PC-3 (cell line): ENCODE measurements around the gene IDE. TPM values are rescaled to one million over a fixed set of nuclear protein-coding genes. Genes with fewer than 3 reads are reported as not detected.
"Not testable (repeated sequence)": the region's sequence is repeated elsewhere in the genome, so short reads cannot be mapped to it uniquely, and the experiment has no call there.

Source experiments
- ATAC-seq: fragments of 200-7000 bp; cut with Tn5 transposase; 2 replicates; pipeline ENCODE4 v1.9.1; 2020; ENCODE audit warnings: mild to moderate bottlenecking, moderate library complexity
- BruUV-seq: library from RNA; stranded (reverse); fragments of 400-500 nt; replicated peaks from 2 replicates; lab custom pipeline; 2021; lab: Mats Ljungman, UMichigan
- CTCF ChIA-PET: fragments of 300-600 bp; sonication (Branson Sonifier 250); formaldehyde crosslinking; loops from one replicate; lab custom pipeline; 2022; ENCODE audit warnings: antibody characterized with exemption; lab: Charles Lee
- POLR2A ChIA-PET: fragments of 300-600 bp; sonication (Branson Sonifier 250); formaldehyde crosslinking; loops from one replicate; lab custom pipeline; 2022; ENCODE audit warnings: antibody characterized with exemption; ENCODE audit not compliant: unreplicated experiment; lab: Charles Lee
- DNase-seq: peaks from one replicate; pipeline ENCODE4 v3.0.0-alpha.2; 2015
- H2AFZ ChIP-seq: fragments of 300-600 bp; sonication (generic); 2 replicates; pipeline ENCODE4 v1.6.0; 2016; ENCODE audit warnings: antibody characterized with exemption, low read length
- H3F3A ChIP-seq: fragments of 300-600 bp; sonication (generic); one replicate; pipeline ENCODE4 v1.6.0; 2017; ENCODE audit warnings: antibody characterized with exemption, low read length, control low read depth, mild to moderate bottlenecking; ENCODE audit not compliant: unreplicated experiment
- H3K27ac ChIP-seq: fragments of 300-600 bp; sonication (generic); 2 replicates; pipeline ENCODE4 v1.5.1; 2016; ENCODE audit warnings: mild to moderate bottlenecking, low read length
- H3K27me3 ChIP-seq: fragments of 300-600 bp; sonication (generic); 2 replicates; pipeline ENCODE4 v1.6.1; 2016; ENCODE audit warnings: low read length, mixed read lengths
- H3K36me3 ChIP-seq: fragments of 300-600 bp; sonication (generic); 2 replicates; pipeline ENCODE4 v1.6.1; 2016; ENCODE audit warnings: low read depth, mixed run types, low read length, mixed read lengths
- H3K4me1 ChIP-seq: fragments of 300-600 bp; sonication (generic); 2 replicates; pipeline ENCODE4 v1.5.1; 2016; ENCODE audit warnings: low read length; ENCODE audit not compliant: insufficient read depth
- H3K4me2 ChIP-seq: fragments of 300-600 bp; sonication (generic); 2 replicates; pipeline ENCODE4 v1.6.0; 2016; ENCODE audit warnings: low read length
- H3K4me3 ChIP-seq: fragments of 300-600 bp; sonication (generic); 2 replicates; pipeline ENCODE4 v1.5.1; 2016; ENCODE audit warnings: mild to moderate bottlenecking, low read length, mixed read lengths
- H3K79me2 ChIP-seq: fragments of 300-600 bp; sonication (generic); 2 replicates; pipeline ENCODE4 v1.6.1; 2017; ENCODE audit warnings: low read length, mixed read lengths
- H3K9ac ChIP-seq: fragments of 300-600 bp; sonication (generic); 2 replicates; pipeline ENCODE4 v1.6.0; 2016; ENCODE audit warnings: mild to moderate bottlenecking, low read length
- H3K9me2 ChIP-seq: fragments of 300-600 bp; sonication (generic); replicated peaks from 2 replicates; pipeline ENCODE4 v1.6.1; 2016; ENCODE audit warnings: mixed run types, low read length, mixed read lengths
- H3K9me3 ChIP-seq: fragments of 300-600 bp; sonication (generic); 2 replicates; pipeline ENCODE4 v1.6.1; 2016; ENCODE audit warnings: low read length, mixed read lengths
- H4K20me1 ChIP-seq: fragments of 300-600 bp; sonication (generic); 2 replicates; pipeline ENCODE4 v1.6.1; 2016; ENCODE audit warnings: low read length, mixed read lengths
- CTCF ChIP-seq: fragments of 300-600 bp; sonication (generic); conservative IDR thresholded peaks from 2 replicates; pipeline ENCODE4 v1.5.1; 2017; ENCODE audit warnings: antibody characterized with exemption, low read depth, mild to moderate bottlenecking, low read length
- EZH2 ChIP-seq: fragments of 300-600 bp; sonication (generic); IDR thresholded peaks from one replicate; pipeline ENCODE4 v1.6.1; 2017; ENCODE audit warnings: antibody characterized with exemption, mild to moderate bottlenecking, low read length; ENCODE audit not compliant: unreplicated experiment
- EZH2phosphoT487 ChIP-seq: fragments of 300-600 bp; sonication (generic); IDR thresholded peaks from 2 replicates; pipeline ENCODE4 v1.6.1; 2018; ENCODE audit warnings: mild to moderate bottlenecking, antibody characterized with exemption, low read length, borderline replicate concordance
- intact Hi-C: fragments of 100-400 bp; cut with micrococcal nuclease; formaldehyde crosslinking; loops from 2 replicates; pipeline ENCODE4 v1.9.0; 2023
- total RNA-seq: library from RNA; depleted of rRNA; stranded (reverse); fragments of >200 nt; gene quantifications from 2 replicates; pipeline ENCODE4 v1.2.3, GENCODE V29; 2014

The IDE gene
- total RNA-seq, 1 experiment from 2014 or later, result 28.7 TPM

GRCh38 chr10:92438220-92438619 is 135.7 kb downstream of the IDE start:
- intact Hi-C loops, result loop anchor here (5.0 to 10.0 kb wide), 2 partner anchors 73 to 366 kb away; no protein-coding TSS in a partner anchor
- H3K27me3 ChIP-seq, result no peaks in the 10 kb centered on the region
- ATAC-seq, result no peak
- H3K9ac ChIP-seq, result no peak overlapping the region
- no peak for TF ChIP-seq EZH2phosphoT487
- no peak for TF ChIP-seq CTCF
- no peak for TF ChIP-seq EZH2
- H3K36me3 ChIP-seq, result no peaks in the 10 kb centered on the region
- H3K4me1 ChIP-seq, result no peaks in the 10 kb centered on the region
- BruUV-seq, result no TSS peak
- H3K4me2 ChIP-seq, result no peak overlapping the region
- ChIA-PET POLR2A (no interaction called here), CTCF (no interaction called here)
- DNase-seq, result no peak
- no peaks in the 10 kb centered on the region for H4K20me1 ChIP-seq
- no peaks in the 10 kb centered on the region for H3F3A ChIP-seq
- H3K9me3 ChIP-seq, result no peaks in the 10 kb centered on the region
- no peaks in the 10 kb centered on the region for H3K9me2 ChIP-seq
- no peak overlapping the region for H2AFZ ChIP-seq
- H3K27ac ChIP-seq, result no peak overlapping the region
- H3K4me3 ChIP-seq, result no peak overlapping the region
- no peaks in the 10 kb centered on the region for H3K79me2 ChIP-seq

- TF ChIP-seq EZH2, result no peak
- no peak for TF ChIP-seq CTCF
- no peak for TF ChIP-seq EZH2phosphoT487
- no peaks in the 10 kb centered on the region for H4K20me1 ChIP-seq
- no peaks in the 10 kb centered on the region for H3K36me3 ChIP-seq
- ChIA-PET CTCF (interaction anchor here (0.6 kb wide), 1 partner anchor 358 kb away, joined by 3 read pairs; no protein-coding TSS in a partner anchor), POLR2A (no interaction called here)
- no peak overlapping the region for H3K9ac ChIP-seq
- no peaks in the 10 kb centered on the region for H3K27me3 ChIP-seq
- H3K4me1 ChIP-seq, result no peaks in the 10 kb centered on the region
- DNase-seq (no peak), ATAC-seq (no peak)
- no TSS peak for BruUV-seq
- H3K4me3 ChIP-seq, result no peak overlapping the region
- H3K4me2 ChIP-seq, result no peak overlapping the region
- H3K9me3 ChIP-seq, result no peaks in the 10 kb centered on the region
- H3F3A ChIP-seq, result no peaks in the 10 kb centered on the region
- intact Hi-C loops, result loop anchor here (5.0 to 10.0 kb wide), 2 partner anchors 72 to 364 kb away; no protein-coding TSS in a partner anchor
- H3K9me2 ChIP-seq, result no peaks in the 10 kb centered on the region
- no peak overlapping the region for H3K27ac ChIP-seq
- no peak overlapping the region for H2AFZ ChIP-seq
- no peaks in the 10 kb centered on the region for H3K79me2 ChIP-seq
Measured at GRCh38 chr10:92436611-92437010, 137.3 kb downstream of the IDE start.

- DNase-seq, H3K27me3 ChIP-seq, ATAC-seq, H3K9me3 ChIP-seq, H3K4me3 ChIP-seq, H3F3A ChIP-seq, H3K4me1 ChIP-seq, POLR2A ChIA-PET, BruUV-seq, H3K4me2 ChIP-seq, H2AFZ ChIP-seq, H4K20me1 ChIP-seq, H3K9ac ChIP-seq, H3K36me3 ChIP-seq, H3K9me2 ChIP-seq, H3K27ac ChIP-seq, H3K79me2 ChIP-seq: not testable (repeated sequence)
- CTCF ChIA-PET, result interaction anchor here (0.6 kb wide), 1 partner anchor 357 kb away, joined by 3 read pairs; no protein-coding TSS in a partner anchor
- intact Hi-C loops, result loop anchor here (5.0 to 10.0 kb wide), 2 partner anchors 71 to 364 kb away; no protein-coding TSS in a partner anchor
Measured at GRCh38 chr10:92436065-92436464, 137.8 kb downstream of the IDE start.
